HEK293T (cell line): ENCODE measurements around the gene TNFRSF21.

ENCODE experiments used
- FOXM1 ChIP-seq: fragments of 450-650 bp; IDR thresholded peaks from 2 replicates; pipeline ENCODE4 v1.6.1; 2017; ENCODE audit warnings: mild to moderate bottlenecking, borderline replicate concordance
- PKNOX1 ChIP-seq: fragments of 450-650 bp; IDR thresholded peaks from 2 replicates; pipeline ENCODE4 v1.6.1; 2016
- SP1 ChIP-seq: fragments of 450-650 bp; IDR thresholded peaks from 2 replicates; pipeline ENCODE4 v1.6.1; 2017

GRCh38 chr6:47275640-47276039 is 34.1 kb downstream of the TNFRSF21 start:
- no peak for TF ChIP-seq SP1
- no peak for TF ChIP-seq PKNOX1
- TF ChIP-seq FOXM1: no peak
